Measurements from ENCODE around the gene TNS1. TPM values are rescaled to one million over a fixed set of nuclear protein-coding genes. Genes with fewer than 3 reads are reported as not detected.

TNS1 gene
- total and polyA plus RNA-seq, 8 donors = 38.5 to 166 (median 102) TPM

- Histone ChIP-seq H3K27me3 (no peaks in the 10 kb centered on the region), H3K9me3 (no peaks in the 10 kb centered on the region), H3K4me3 (no peak overlapping the region), H3K27ac (peak overlapping the region in 2 of 4 donors; percentile 23 to 30), H3K36me3 (peaks cover 5 to 55% (median 22%) of the 10 kb centered on the region in 3 donors), H3K4me1 (peaks cover 0 to 3% (median 0%) of the 10 kb centered on the region in 3 donors)
- peak in 2 of 4 donors; percentile 29 to 39 for ATAC-seq
- WGBS, 2 donors = 90 to 94% methylated on average over 2 of the region's 2 CpGs
- TF ChIP-seq CTCF (IDR thresholded peaks at IDR 0.05) = no peak
- intact Hi-C loops (cut with DNase I) = no loop called here
- peak in 1 of 6 donors; percentile 31 for DNase-seq
- no peak for FAIRE-seq
Measured at GRCh38 chr2:217851191-217852020, 151.4 kb downstream of the TNS1 start.

DNA sequence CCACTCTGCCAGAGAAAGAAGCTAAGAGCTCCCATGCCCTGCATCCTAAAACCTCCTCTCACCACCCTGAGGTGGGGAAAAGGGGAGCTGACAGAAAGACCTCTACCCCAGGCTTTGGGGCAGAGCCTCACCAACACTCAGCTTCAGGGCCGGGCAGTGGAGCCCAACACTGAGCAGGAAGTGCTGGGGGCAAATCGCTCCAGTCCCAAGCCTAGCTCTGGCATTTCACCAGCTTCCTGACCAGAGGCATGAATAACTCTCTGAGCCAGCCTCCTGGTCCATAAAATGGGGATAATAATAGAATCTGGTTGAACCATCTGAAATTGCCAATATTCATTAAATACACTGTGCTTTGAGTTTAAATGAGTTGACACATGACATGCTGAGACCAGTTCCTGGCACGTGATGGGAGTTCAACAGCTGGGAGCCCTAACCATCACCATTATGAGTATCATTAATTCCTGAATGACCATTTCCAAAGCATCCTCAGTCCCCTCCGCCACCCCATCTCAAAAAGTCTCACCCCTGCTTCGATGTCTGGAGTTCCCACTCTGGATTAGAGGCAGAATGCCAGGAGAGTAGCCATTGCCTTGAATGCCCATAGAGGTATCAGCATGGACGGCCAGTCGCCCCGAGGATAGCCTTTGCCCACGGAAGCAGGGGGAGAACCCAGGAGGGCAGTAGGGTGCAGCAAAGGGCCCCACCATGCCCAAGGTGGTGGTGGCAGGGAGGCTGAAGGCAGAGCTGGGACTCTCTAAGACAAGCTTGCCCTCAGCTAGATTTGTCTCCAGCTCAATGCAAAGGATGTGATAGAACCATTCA is 153.4 kb downstream of the TNS1 start:
- Histone ChIP-seq H3K9me3 (no peaks in the 10 kb centered on the region), H3K27ac (no peak overlapping the region)

DNA sequence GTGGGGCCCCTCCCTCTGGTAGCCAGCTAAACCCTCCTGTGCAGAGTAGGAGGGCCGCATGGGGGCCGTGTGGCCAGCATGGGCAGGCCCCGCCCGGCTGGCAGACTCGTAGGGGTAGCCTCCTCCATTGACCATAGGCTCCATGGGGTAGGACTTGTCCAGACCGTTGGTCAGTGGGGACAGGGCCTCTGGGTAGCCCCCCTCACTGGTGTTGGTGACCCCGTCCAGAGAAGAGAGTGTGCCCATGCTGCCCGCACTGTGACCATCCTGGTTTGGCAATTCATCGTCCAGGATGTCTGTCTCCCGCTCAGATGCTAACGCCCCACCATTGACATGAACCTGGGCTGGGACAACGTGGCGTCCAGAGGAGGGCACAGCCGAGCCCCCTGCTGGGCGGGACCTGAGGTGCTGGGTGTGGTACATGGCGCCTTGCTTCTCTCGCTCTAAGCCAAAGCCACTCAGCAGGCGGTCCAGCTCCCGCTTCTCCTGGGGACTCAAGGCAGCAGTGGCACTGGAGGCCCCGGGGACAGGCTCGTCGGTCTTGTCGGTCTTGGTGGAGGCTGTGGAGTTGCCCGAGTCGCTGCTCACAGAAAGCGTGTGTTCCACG is 154.3 kb downstream of the TNS1 start:
- Histone ChIP-seq H3K9me3 (no peaks in the 10 kb centered on the region), H3K27me3 (no peaks in the 10 kb centered on the region), H3K27ac (no peak overlapping the region), H3K36me3 (peaks cover 5 to 54% (median 27%) of the 10 kb centered on the region in 3 donors), H3K4me3 (no peak overlapping the region), H3K4me1 (peaks cover 0 to 3% (median 0%) of the 10 kb centered on the region in 3 donors)
- intact Hi-C loops (cut with DNase I) = no loop called here
- ATAC-seq (no peak), FAIRE-seq (no peak), DNase-seq (peak in 1 of 6 donors; percentile 59)
- WGBS, 2 donors = 95 to 97% methylated on average over 27 of the region's 27 CpGs
- TF ChIP-seq CTCF (IDR thresholded peaks at IDR 0.05) = no peak

More for the DNA sequence above, 153.4 kb downstream of the TNS1 start:
- TF ChIP-seq CTCF (IDR thresholded peaks at IDR 0.05) = no peak
- H3K4me3 ChIP-seq = no peak overlapping the region
- H3K36me3 ChIP-seq = peaks cover 5 to 54% (median 29%) of the 10 kb centered on the region in 3 donors
- peak in 1 of 6 donors; percentile 45 for DNase-seq
- intact Hi-C loops (cut with DNase I) = no loop called here
- peaks cover 0 to 3% (median 0%) of the 10 kb centered on the region in 3 donors for H3K4me1 ChIP-seq
- H3K27me3 ChIP-seq = no peaks in the 10 kb centered on the region
- FAIRE-seq = no peak
- no peak for ATAC-seq
- WGBS, 2 donors = 85 to 95% methylated on average over 9 of the region's 9 CpGs

DNA sequence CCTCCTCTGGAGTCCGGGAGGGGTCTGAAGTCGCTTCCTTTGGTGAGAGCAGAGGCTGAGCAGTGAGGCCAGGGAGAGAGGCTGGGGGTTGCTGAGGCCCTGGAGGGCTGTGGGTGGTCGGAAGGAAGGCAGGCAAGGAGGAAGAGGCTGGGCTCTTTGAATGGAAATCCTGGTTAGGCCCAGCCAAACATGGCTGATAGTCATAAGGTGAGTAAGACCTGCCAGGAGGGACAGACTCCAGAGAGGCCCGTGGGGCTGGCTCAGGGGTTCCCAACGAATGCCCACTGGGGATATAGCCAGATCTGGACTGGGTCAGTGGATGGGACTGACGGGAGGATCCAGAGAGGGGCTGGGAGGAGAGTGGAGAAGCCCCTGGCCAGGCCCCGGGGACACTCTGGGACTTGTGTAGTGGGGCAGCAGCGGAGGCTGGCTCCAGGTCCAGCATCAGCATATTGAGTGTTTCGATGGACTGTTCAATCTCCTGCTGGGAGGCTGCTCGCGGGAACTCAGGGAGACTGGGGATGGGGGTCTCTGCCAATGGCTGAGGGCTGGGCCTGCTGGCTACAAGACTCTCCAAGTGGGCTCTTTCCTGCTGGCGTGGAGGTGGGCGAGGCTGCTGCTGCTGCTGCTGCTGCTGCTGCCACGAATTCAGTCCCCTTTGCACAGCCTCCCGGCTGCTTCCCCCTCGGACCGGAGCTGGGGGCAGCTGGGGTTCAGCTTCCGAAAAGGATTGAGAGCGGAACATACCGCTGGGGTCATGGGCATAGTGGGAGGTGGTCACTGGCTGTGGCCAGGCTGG is 155.0 kb downstream of the TNS1 start:
- Histone ChIP-seq H3K27ac (no peak overlapping the region), H3K27me3 (no peaks in the 10 kb centered on the region), H3K4me3 (no peak overlapping the region), H3K4me1 (peaks cover 0 to 3% (median 0%) of the 10 kb centered on the region in 3 donors), H3K36me3 (peaks cover 5 to 54% (median 26%) of the 10 kb centered on the region in 3 donors), H3K9me3 (no peaks in the 10 kb centered on the region)
- ATAC-seq = no peak
- intact Hi-C loops (cut with DNase I) = no loop called here
- no peak for TF ChIP-seq CTCF (IDR thresholded peaks at IDR 0.05)
- WGBS, 2 donors = 91 to 92% methylated on average over 20 of the region's 20 CpGs
- FAIRE-seq = no peak
- peak in 1 of 6 donors; percentile 62 for DNase-seq

All from pancreas (tissue), 10 donors.